SK-N-MC (cell line): ENCODE results near the gene MGAT5.

Experiments
- DNase-seq: peaks from one replicate; pipeline ENCODE4 v3.0.0-alpha.2; 2011; ENCODE audit warnings: low read depth, low spot score
- H3K27ac ChIP-seq: fragments of 200-600 bp; sonication (generic); 2 replicates; pipeline ENCODE4 v1.5.1; 2016; ENCODE audit warnings: mixed run types
- H3K36me3 ChIP-seq: fragments of 200-600 bp; sonication (generic); 2 replicates; pipeline ENCODE4 v1.6.1; 2017; ENCODE audit warnings: antibody characterized with exemption, low read length, mixed read lengths; ENCODE audit not compliant: insufficient read depth
- H3K4me3 ChIP-seq: fragments of 200-600 bp; sonication (generic); 2 replicates; pipeline ENCODE4 v1.5.1; 2016
- H3K9ac ChIP-seq: fragments of 200-600 bp; sonication (generic); 2 replicates; pipeline ENCODE4 v1.8.0; 2017; ENCODE audit warnings: mixed run types, mixed read lengths; ENCODE audit not compliant: insufficient read length
- H3K9me3 ChIP-seq: fragments of 200-600 bp; sonication (generic); 2 replicates; pipeline ENCODE4 v1.6.1; 2017; ENCODE audit warnings: low read depth, mild to moderate bottlenecking, antibody characterized with exemption, low read length, moderate library complexity, mixed read lengths
- EZH2 ChIP-seq: fragments of 200-600 bp; sonication (generic); IDR thresholded peaks from one replicate; pipeline ENCODE4 v1.6.1; 2017; ENCODE audit warnings: antibody characterized with exemption
- FOXP2 ChIP-seq: optimal IDR thresholded peaks from 2 replicates; pipeline ENCODE3; 2011; ENCODE audit warnings: mild to moderate bottlenecking, moderate library complexity; ENCODE audit not compliant: insufficient read depth; ENCODE audit errors: extremely low read length, control extremely low read depth
- POLR2AphosphoS5 ChIP-seq: IDR thresholded peaks from 2 replicates; pipeline ENCODE4 v1.6.1; 2012; ENCODE audit warnings: mild to moderate bottlenecking, low read depth, low read length, borderline replicate concordance

The MGAT5 gene

GRCh38 chr2:134372141-134372540 lies 118.3 kb downstream of the MGAT5 start:
- no peak for DNase-seq
- TF ChIP-seq EZH2 (no peak), FOXP2 (no peak), POLR2AphosphoS5 (no peak)
- H3K36me3 ChIP-seq = no peaks in the 10 kb centered on the region
- no peak overlapping the region for H3K4me3 ChIP-seq
- H3K27ac ChIP-seq = no peak overlapping the region
- no peak overlapping the region for H3K9ac ChIP-seq
- H3K9me3 ChIP-seq = no peaks in the 10 kb centered on the region

- Histone ChIP-seq H3K9ac (no peak overlapping the region), H3K4me3 (no peak overlapping the region), H3K9me3 (no peaks in the 10 kb centered on the region), H3K27ac (no peak overlapping the region), H3K36me3 (no peaks in the 10 kb centered on the region)
- no peak for TF ChIP-seq POLR2AphosphoS5
- TF ChIP-seq EZH2 = no peak
- peak; percentile 95 for TF ChIP-seq FOXP2
- DNase-seq = peak; percentile 45
These were observed 118.8 kb downstream of the MGAT5 start for GRCh38 chr2:134372611-134373131.

- no peak overlapping the region for H3K27ac ChIP-seq
- H3K4me3 ChIP-seq = no peak overlapping the region
- H3K36me3 ChIP-seq = no peaks in the 10 kb centered on the region
- H3K9ac ChIP-seq = no peak overlapping the region
- no peaks in the 10 kb centered on the region for H3K9me3 ChIP-seq
- DNase-seq = no peak
- no peak for TF ChIP-seq EZH2
- no peak for TF ChIP-seq POLR2AphosphoS5
These were observed 122.1 kb downstream of the MGAT5 start for GRCh38 chr2:134375935-134376334.

- H3K9ac ChIP-seq = no peak overlapping the region
- H3K9me3 ChIP-seq = no peaks in the 10 kb centered on the region
- H3K4me3 ChIP-seq = no peak overlapping the region
- DNase-seq = no peak
- H3K27ac ChIP-seq = no peak overlapping the region
- H3K36me3 ChIP-seq = no peaks in the 10 kb centered on the region
- no peak for TF ChIP-seq POLR2AphosphoS5
- no peak for TF ChIP-seq EZH2
- TF ChIP-seq FOXP2 = no peak
These were observed 123.9 kb downstream of the MGAT5 start for GRCh38 chr2:134377730-134378129.

GRCh38 chr2:134379293-134379692 lies 125.4 kb downstream of the MGAT5 start:
- TF ChIP-seq EZH2 (no peak), POLR2AphosphoS5 (no peak), FOXP2 (no peak)
- no peak overlapping the region for H3K4me3 ChIP-seq
- no peaks in the 10 kb centered on the region for H3K36me3 ChIP-seq
- no peaks in the 10 kb centered on the region for H3K9me3 ChIP-seq
- no peak for DNase-seq
- no peak overlapping the region for H3K9ac ChIP-seq
- no peak overlapping the region for H3K27ac ChIP-seq

GRCh38 chr2:134379722-134380121 lies 125.8 kb downstream of the MGAT5 start:
- DNase-seq = no peak
- Histone ChIP-seq H3K4me3 (no peak overlapping the region), H3K36me3 (no peaks in the 10 kb centered on the region), H3K9me3 (no peaks in the 10 kb centered on the region), H3K9ac (no peak overlapping the region), H3K27ac (no peak overlapping the region)
- TF ChIP-seq FOXP2 = no peak
- no peak for TF ChIP-seq POLR2AphosphoS5
- TF ChIP-seq EZH2 = no peak

GRCh38 chr2:134381141-134381540 lies 127.3 kb downstream of the MGAT5 start:
- Histone ChIP-seq H3K27ac (no peak overlapping the region), H3K4me3 (no peak overlapping the region), H3K36me3 (no peaks in the 10 kb centered on the region), H3K9ac (no peak overlapping the region), H3K9me3 (no peaks in the 10 kb centered on the region)
- no peak for TF ChIP-seq FOXP2
- TF ChIP-seq POLR2AphosphoS5 = no peak
- TF ChIP-seq EZH2 = no peak
- no peak for DNase-seq

- no peaks in the 10 kb centered on the region for H3K9me3 ChIP-seq
- H3K9ac ChIP-seq = no peak overlapping the region
- H3K27ac ChIP-seq = no peak overlapping the region
- H3K4me3 ChIP-seq = no peak overlapping the region
- DNase-seq = no peak
- TF ChIP-seq EZH2 = no peak
- no peak for TF ChIP-seq POLR2AphosphoS5
- no peak for TF ChIP-seq FOXP2
- no peaks in the 10 kb centered on the region for H3K36me3 ChIP-seq
These were observed 130.3 kb downstream of the MGAT5 start for GRCh38 chr2:134384131-134384530.

GRCh38 chr2:134385195-134385594 lies 131.3 kb downstream of the MGAT5 start:
- Histone ChIP-seq H3K9me3 (no peaks in the 10 kb centered on the region), H3K4me3 (no peak overlapping the region), H3K9ac (no peak overlapping the region), H3K27ac (no peak overlapping the region), H3K36me3 (no peaks in the 10 kb centered on the region)
- DNase-seq = no peak
- TF ChIP-seq FOXP2 (no peak), EZH2 (no peak), POLR2AphosphoS5 (no peak)

- no peaks in the 10 kb centered on the region for H3K36me3 ChIP-seq
- no peak overlapping the region for H3K27ac ChIP-seq
- TF ChIP-seq EZH2 (no peak), FOXP2 (no peak), POLR2AphosphoS5 (no peak)
- DNase-seq = no peak
- no peaks in the 10 kb centered on the region for H3K9me3 ChIP-seq
- H3K4me3 ChIP-seq = no peak overlapping the region
- no peak overlapping the region for H3K9ac ChIP-seq
These were observed 132.4 kb downstream of the MGAT5 start for GRCh38 chr2:134386310-134386709.
